NCI-H1092 treated with DMSO at 0.1 percent for 48 hours (cell line): Measurements from ENCODE around the gene ITIH3.

Experiments
- DNase-seq: peaks from one replicate; lab custom pipeline; 2025; lab: John Stamatoyannopoulos, UW

Gene ITIH3

GRCh38 chr3:52845691-52846431 is 51.3 kb downstream of the ITIH3 start:
- no peak for DNase-seq

- no peak for DNase-seq
Observed at GRCh38 chr3:52846432-52846965, 51.9 kb downstream of the ITIH3 start.

- DNase-seq: no peak
Observed at GRCh38 chr3:52847241-52847640, 52.6 kb downstream of the ITIH3 start.

- no peak for DNase-seq
Observed at GRCh38 chr3:52847726-52848125, 53.1 kb downstream of the ITIH3 start.

- no peak for DNase-seq
Observed at GRCh38 chr3:52848617-52849016, 54.0 kb downstream of the ITIH3 start.

DNA sequence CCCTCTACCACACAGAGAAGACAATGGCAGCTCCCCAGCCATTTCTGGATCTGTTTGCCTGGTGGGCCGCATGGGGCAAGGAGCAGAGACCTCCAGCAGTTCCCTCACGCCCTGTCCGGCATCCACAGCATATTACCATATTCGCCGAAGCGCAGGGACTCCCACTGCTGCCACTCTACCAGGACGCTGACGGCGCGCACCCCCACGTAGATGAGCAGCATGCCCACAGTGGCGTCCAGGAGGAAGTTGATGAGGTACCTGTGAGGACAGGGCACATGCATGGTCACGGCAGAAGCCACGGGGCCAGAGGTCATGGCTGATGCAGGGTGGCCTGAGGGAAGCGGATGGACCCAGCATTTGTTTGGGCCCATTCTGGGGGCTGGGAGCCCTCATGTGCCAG is 55.1 kb downstream of the ITIH3 start:
- DNase-seq: no peak

GRCh38 chr3:52851348-52851747 is 56.8 kb downstream of the ITIH3 start:
- peak; percentile 20 for DNase-seq

DNA sequence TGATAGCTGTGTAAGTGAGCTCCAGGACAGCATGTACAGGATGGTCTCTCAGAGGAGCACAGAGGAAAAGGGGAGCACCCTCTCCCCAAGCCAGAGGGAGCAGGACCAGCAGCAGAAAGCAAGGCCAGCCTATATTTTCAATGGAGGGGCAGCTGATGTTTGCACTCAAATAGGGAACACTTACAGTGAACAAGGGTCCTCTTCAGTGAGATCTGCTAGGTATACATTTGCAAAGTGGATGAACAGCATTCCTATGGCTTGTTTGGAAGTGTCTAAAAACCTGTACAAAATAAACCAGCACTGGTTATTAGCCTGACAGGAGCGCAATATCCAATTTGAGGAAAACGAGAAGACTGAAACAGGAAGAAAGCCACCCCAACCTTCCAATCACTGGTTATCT is 57.8 kb downstream of the ITIH3 start:
- no peak for DNase-seq

GRCh38 chr3:52854013-52854412 is 59.4 kb downstream of the ITIH3 start:
- DNase-seq: no peak

DNA sequence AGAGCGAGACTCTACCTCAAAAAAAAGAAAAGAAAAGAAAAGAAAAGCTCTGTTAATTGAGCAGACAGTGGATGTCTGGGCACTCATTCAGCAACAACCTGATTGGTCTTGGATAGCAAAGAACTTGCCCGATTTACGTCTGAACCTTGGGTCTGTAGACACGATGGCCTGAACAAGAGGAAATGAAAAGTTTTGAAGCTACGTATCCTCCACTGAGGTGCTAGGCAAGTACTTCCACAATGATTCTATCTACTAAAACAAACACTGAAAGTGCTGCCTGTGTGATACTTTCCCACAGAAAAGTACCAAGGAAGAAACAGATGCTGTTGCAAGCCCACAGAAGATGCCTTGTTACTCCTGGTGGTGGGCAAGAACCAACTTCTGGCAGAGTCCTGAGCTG is 62.1 kb downstream of the ITIH3 start:
- no peak for DNase-seq

DNA sequence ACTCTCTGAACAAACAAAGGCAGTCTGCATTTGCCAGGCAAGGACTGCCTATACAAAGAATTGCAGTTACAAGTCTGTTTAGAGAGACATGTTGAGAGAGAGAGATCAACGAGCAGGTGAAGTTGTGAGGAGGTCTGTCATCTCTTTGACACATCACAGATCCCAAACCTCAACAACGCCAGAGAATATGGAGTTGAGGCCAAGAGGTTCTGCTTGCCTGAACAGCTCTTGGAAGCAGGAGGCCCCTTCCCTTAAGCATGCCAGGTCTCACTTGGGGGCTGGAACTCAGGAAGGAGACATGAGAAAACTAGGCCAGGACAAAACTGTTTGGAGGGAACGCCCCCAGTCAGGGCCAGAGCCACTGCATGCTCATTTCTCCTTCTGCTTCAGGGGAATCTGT is 62.5 kb downstream of the ITIH3 start:
- DNase-seq: no peak

DNA sequence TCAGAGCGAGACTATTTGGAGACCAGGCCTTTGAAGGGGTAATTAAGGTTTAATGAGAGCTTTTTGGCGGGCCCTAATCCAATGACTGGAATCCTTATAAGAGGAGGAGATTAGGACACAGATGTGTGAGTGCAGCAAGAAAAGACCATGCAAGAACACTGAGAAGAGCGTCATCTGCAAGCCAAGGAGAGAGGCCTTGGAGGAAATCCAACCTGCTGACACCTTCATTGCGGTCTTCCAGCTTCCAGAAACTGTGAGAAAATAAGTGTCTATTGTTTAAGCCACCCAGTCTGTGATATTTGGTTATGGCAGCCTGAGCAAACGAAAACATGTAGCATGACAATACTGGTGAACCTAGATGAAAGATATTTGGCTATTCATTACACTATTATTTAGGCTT is 63.3 kb downstream of the ITIH3 start:
- DNase-seq: no peak
